Rectal smooth muscle tissue (tissue), 1 donor: ENCODE results near the gene C9orf72.

Experiments
- H3K27ac ChIP-seq: one replicate; pipeline ENCODE4 v1.7.0; 2013; ENCODE audit warnings: low read depth, low read length, inconsistent platforms
- H3K27me3 ChIP-seq: one replicate; pipeline ENCODE4 v1.7.0; 2013; ENCODE audit warnings: low read length; ENCODE audit not compliant: control insufficient read depth, insufficient read depth
- H3K36me3 ChIP-seq: one replicate; pipeline ENCODE4 v1.7.0; 2013; ENCODE audit warnings: low read length; ENCODE audit not compliant: control insufficient read depth, insufficient read depth
- H3K4me1 ChIP-seq: one replicate; pipeline ENCODE4 v1.7.0; 2013; ENCODE audit warnings: low read length; ENCODE audit not compliant: control insufficient read depth, insufficient read depth
- H3K4me3 ChIP-seq: one replicate; pipeline ENCODE4 v1.7.0; 2013; ENCODE audit warnings: low read length
- H3K9ac ChIP-seq: one replicate; pipeline ENCODE4 v1.7.0; 2013; ENCODE audit warnings: low read length

The C9orf72 gene

GRCh38 chr9:27599102-27599869 is 26.0 kb upstream of the C9orf72 start:
- Histone ChIP-seq H3K27ac (no peak overlapping the region), H3K9ac (no peak overlapping the region), H3K36me3 (no peaks in the 10 kb centered on the region), H3K27me3 (no peaks in the 10 kb centered on the region), H3K4me1 (peaks cover 14% of the 10 kb centered on the region), H3K4me3 (no peak overlapping the region)

DNA sequence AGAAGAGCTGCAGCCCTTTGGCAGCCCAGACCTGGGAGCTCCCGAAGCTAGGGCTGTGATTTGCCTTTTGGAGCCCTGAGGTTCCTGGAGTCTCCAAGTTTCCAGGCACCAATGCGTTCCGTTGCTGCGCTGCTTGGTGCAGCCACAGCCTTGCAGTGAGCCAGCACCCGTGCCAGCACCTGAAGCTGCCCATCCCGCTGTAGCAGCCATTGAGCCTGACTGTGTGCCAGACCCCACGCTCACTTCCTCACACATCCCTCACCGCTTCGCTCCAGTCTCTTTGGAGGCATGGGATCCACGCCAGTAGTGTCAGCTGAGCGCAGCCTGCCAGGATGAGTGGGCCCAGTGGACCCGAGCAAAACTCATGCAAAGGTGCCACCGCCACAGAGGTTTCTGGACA is 22.5 kb upstream of the C9orf72 start:
- Histone ChIP-seq H3K27me3 (no peaks in the 10 kb centered on the region), H3K36me3 (no peaks in the 10 kb centered on the region), H3K27ac (no peak overlapping the region), H3K4me3 (no peak overlapping the region), H3K9ac (no peak overlapping the region), H3K4me1 (peaks cover 4% of the 10 kb centered on the region)

GRCh38 chr9:27591672-27592071 is 18.4 kb upstream of the C9orf72 start:
- Histone ChIP-seq H3K9ac (no peak overlapping the region), H3K4me1 (no peaks in the 10 kb centered on the region), H3K27ac (no peak overlapping the region), H3K27me3 (no peaks in the 10 kb centered on the region), H3K36me3 (no peaks in the 10 kb centered on the region), H3K4me3 (no peak overlapping the region)

- Histone ChIP-seq H3K9ac (no peak overlapping the region), H3K4me1 (no peaks in the 10 kb centered on the region), H3K4me3 (no peak overlapping the region)
These were observed 17.8 kb upstream of the C9orf72 start for GRCh38 chr9:27591093-27591492.

DNA sequence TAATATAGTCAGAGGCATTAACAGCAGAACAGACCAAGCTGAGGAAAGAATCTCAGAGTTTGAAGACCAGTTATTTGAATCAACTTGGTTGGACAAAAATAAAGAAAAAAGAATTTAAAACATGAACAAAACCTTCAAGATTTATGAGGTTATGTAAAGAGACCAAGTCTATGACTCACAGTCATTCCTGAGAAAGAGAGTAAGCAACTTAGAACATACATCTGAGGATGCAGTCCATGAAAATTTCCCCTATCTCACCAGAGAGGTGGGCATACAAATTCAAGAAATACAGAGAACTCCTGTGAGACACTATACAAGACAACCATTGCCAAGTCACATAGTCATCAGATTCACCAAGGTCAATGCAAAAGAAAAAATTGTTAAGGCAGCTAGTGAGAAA is 17.4 kb upstream of the C9orf72 start:
- no peaks in the 10 kb centered on the region for H3K4me1 ChIP-seq
- H3K9ac ChIP-seq: no peak overlapping the region
- no peaks in the 10 kb centered on the region for H3K27me3 ChIP-seq
- no peak overlapping the region for H3K4me3 ChIP-seq
- H3K36me3 ChIP-seq: no peaks in the 10 kb centered on the region
- H3K27ac ChIP-seq: no peak overlapping the region

More at GRCh38 chr9:27591093-27591492, 17.8 kb upstream of the C9orf72 start:
- Histone ChIP-seq H3K36me3 (no peaks in the 10 kb centered on the region), H3K27ac (no peak overlapping the region), H3K27me3 (no peaks in the 10 kb centered on the region)

- no peaks in the 10 kb centered on the region for H3K36me3 ChIP-seq
- H3K4me3 ChIP-seq: no peak overlapping the region
- no peak overlapping the region for H3K9ac ChIP-seq
- no peaks in the 10 kb centered on the region for H3K27me3 ChIP-seq
- H3K27ac ChIP-seq: no peak overlapping the region
- H3K4me1 ChIP-seq: no peaks in the 10 kb centered on the region
These were observed 16.2 kb upstream of the C9orf72 start for GRCh38 chr9:27589462-27589861.

GRCh38 chr9:27586304-27586703 is 13.0 kb upstream of the C9orf72 start:
- Histone ChIP-seq H3K4me1 (no peaks in the 10 kb centered on the region), H3K9ac (no peak overlapping the region), H3K4me3 (no peak overlapping the region), H3K36me3 (no peaks in the 10 kb centered on the region), H3K27me3 (no peaks in the 10 kb centered on the region), H3K27ac (no peak overlapping the region)

DNA sequence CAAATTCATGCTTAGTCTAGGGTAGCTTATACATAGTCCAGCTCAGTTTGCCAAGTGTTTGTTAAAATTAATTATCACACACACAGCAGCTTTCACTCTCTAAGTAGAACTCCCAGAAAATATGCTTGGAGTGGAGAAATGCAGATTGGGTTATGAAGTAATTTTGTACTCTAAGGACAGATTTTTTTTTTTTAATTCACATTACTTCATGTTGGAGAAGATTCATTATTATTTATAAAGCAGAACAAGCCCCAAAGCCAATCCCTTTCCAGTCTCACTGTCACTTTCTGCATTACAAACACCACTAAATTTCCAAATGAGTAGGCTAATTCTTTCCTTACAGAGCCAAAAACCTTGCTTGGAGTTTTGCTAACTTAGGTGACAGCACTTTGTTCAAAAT is 11.7 kb upstream of the C9orf72 start:
- no peak overlapping the region for H3K27ac ChIP-seq
- H3K4me3 ChIP-seq: no peak overlapping the region
- no peaks in the 10 kb centered on the region for H3K27me3 ChIP-seq
- no peaks in the 10 kb centered on the region for H3K36me3 ChIP-seq
- no peaks in the 10 kb centered on the region for H3K4me1 ChIP-seq
- H3K9ac ChIP-seq: no peak overlapping the region

GRCh38 chr9:27582794-27583193 is 9.5 kb upstream of the C9orf72 start:
- H3K36me3 ChIP-seq: no peaks in the 10 kb centered on the region
- H3K27me3 ChIP-seq: no peaks in the 10 kb centered on the region
- no peaks in the 10 kb centered on the region for H3K4me1 ChIP-seq
- H3K9ac ChIP-seq: no peak overlapping the region
- no peak overlapping the region for H3K4me3 ChIP-seq
- H3K27ac ChIP-seq: no peak overlapping the region

DNA sequence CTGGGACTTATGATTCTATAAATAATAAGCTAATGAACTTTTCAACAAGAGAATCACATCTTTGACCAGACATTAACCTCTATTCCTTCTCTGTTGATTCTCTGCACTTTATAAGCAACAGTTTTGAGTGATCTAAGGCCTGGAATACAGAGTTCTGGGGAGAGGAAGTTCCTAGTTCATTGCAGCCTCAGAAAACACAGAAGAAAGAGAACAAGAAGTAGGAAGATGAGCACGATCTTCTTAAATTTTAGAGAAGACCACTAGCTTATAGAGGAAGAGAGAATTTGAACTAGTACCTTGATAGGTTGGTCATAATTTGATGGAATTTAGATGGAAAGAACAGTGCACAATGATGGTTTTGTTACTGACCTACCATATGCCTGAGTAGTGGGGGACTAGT is 8.5 kb upstream of the C9orf72 start:
- Histone ChIP-seq H3K27ac (no peak overlapping the region), H3K4me3 (no peak overlapping the region), H3K9ac (no peak overlapping the region)

GRCh38 chr9:27573634-27574590 is 631 bp upstream of the C9orf72 start:
- H3K4me1 ChIP-seq: peaks cover 13% of the 10 kb centered on the region
- peak overlapping the region; percentile 79 for H3K4me3 ChIP-seq
- H3K9ac ChIP-seq: peak overlapping the region; percentile 84
- H3K27ac ChIP-seq: peak overlapping the region; percentile 96
- no peaks in the 10 kb centered on the region for H3K27me3 ChIP-seq
- H3K36me3 ChIP-seq: no peaks in the 10 kb centered on the region

More for the DNA sequence above, 8.5 kb upstream of the C9orf72 start:
- Histone ChIP-seq H3K36me3 (no peaks in the 10 kb centered on the region), H3K27me3 (no peaks in the 10 kb centered on the region), H3K4me1 (no peaks in the 10 kb centered on the region)

- Histone ChIP-seq H3K9ac (peak overlapping the region; percentile 68), H3K4me3 (peak overlapping the region; percentile 79), H3K4me1 (peaks cover 13% of the 10 kb centered on the region), H3K27me3 (no peaks in the 10 kb centered on the region), H3K36me3 (no peaks in the 10 kb centered on the region), H3K27ac (peak overlapping the region; percentile 96)
These were observed 739 bp downstream of the C9orf72 start for GRCh38 chr9:27572566-27572917.
